Left ventricle myocardium inferior (tissue), 1 donor: ENCODE measurements around the gene PIK3R1. TPM values are rescaled to one million over a fixed set of nuclear protein-coding genes. Genes with fewer than 3 reads are reported as not detected.

Experiments
- DNase-seq: peaks from one replicate; pipeline ENCODE4 v3.0.0-alpha.2; 2020
- H3K27ac ChIP-seq: fragments of 200-600 bp; replicated peaks from 2 replicates; pipeline ENCODE4 v1.8.0; 2021
- H3K27me3 ChIP-seq: fragments of 200-600 bp; 2 replicates; pipeline ENCODE4 v1.8.0; 2021; ENCODE audit warnings: low read depth
- H3K36me3 ChIP-seq: fragments of 200-600 bp; 2 replicates; pipeline ENCODE4 v1.8.0; 2021
- H3K4me1 ChIP-seq: fragments of 200-600 bp; 2 replicates; pipeline ENCODE4 v1.8.0; 2021
- H3K4me3 ChIP-seq: fragments of 200-600 bp; 2 replicates; pipeline ENCODE4 v1.8.0; 2021; ENCODE audit warnings: mild to moderate bottlenecking, moderate library complexity
- H3K9me3 ChIP-seq: fragments of 200-600 bp; replicated peaks from 2 replicates; pipeline ENCODE4 v1.8.0; 2021
- CTCF ChIP-seq: fragments of 200-600 bp; IDR thresholded peaks from 2 replicates; pipeline ENCODE4 v1.8.0; 2021; ENCODE audit warnings: antibody characterized with exemption, mild to moderate bottlenecking, borderline replicate concordance
- intact Hi-C: fragments of 100-400 bp; cut with micrococcal nuclease; formaldehyde crosslinking; loops from one replicate; pipeline ENCODE4 v1.11.0; 2022
- total RNA-seq: library from RNA; stranded (reverse); fragmentation: NEBNext Ultra II Directional; extraction: Animal tissue kit (Norgen Biotek cat#: 25700); gene quantifications from one replicate; pipeline ENCODE4 v1.2.1, GENCODE V29; 2021
- donor health status: DM: no; HTN: yes; CAD: no; lungs with severe emphysema.

The PIK3R1 gene
- total RNA-seq, 1 donor from 2014 or later, result 132 TPM

GRCh38 chr5:68219161-68219816 lies 3.7 kb downstream of the PIK3R1 start:
- Histone ChIP-seq H3K27ac (peak overlapping the region; percentile 99), H3K27me3 (no peaks in the 10 kb centered on the region), H3K4me3 (peak overlapping the region; percentile 97), H3K36me3 (peaks cover 12% of the 10 kb centered on the region), H3K4me1 (peaks cover 96% of the 10 kb centered on the region), H3K9me3 (peaks cover 11% of the 10 kb centered on the region)
- no peak for TF ChIP-seq CTCF
- intact Hi-C loops, result no loop called here
- DNase-seq, result no peak

- H3K9me3 ChIP-seq, result peaks cover 11% of the 10 kb centered on the region
- H3K4me1 ChIP-seq, result peaks cover 96% of the 10 kb centered on the region
- H3K27me3 ChIP-seq, result no peaks in the 10 kb centered on the region
- TF ChIP-seq CTCF, result no peak
- intact Hi-C loops, result no loop called here
- no peak for DNase-seq
- peak overlapping the region; percentile 99 for H3K27ac ChIP-seq
- peak overlapping the region; percentile 97 for H3K4me3 ChIP-seq
- peaks cover 12% of the 10 kb centered on the region for H3K36me3 ChIP-seq
Measured at GRCh38 chr5:68220260-68220659, 4.7 kb downstream of the PIK3R1 start.

DNA sequence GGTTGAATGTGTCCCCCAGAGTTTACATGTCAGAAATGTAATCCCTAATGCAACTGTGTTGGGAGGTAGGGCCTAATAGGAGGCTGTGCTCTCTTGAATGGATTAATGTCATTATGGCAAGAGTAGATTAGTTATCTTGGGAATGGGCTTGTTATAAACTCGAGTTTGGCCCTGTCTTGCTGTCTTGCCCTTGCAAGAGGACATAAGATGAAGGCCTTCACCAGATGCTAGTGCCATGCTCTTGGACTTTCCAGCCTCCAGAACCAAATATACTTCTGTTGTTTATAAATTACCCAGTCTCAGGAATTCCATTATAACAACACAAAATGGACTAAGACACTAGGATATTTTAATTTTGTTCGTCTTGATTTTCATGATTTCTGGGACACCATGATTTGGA lies 5.4 kb downstream of the PIK3R1 start:
- no peaks in the 10 kb centered on the region for H3K27me3 ChIP-seq
- H3K9me3 ChIP-seq, result peaks cover 11% of the 10 kb centered on the region
- peaks cover 12% of the 10 kb centered on the region for H3K36me3 ChIP-seq
- no peak for TF ChIP-seq CTCF
- intact Hi-C loops, result no loop called here
- no peak for DNase-seq
- H3K4me1 ChIP-seq, result peaks cover 98% of the 10 kb centered on the region
- H3K4me3 ChIP-seq, result no peak overlapping the region
- no peak overlapping the region for H3K27ac ChIP-seq

DNA sequence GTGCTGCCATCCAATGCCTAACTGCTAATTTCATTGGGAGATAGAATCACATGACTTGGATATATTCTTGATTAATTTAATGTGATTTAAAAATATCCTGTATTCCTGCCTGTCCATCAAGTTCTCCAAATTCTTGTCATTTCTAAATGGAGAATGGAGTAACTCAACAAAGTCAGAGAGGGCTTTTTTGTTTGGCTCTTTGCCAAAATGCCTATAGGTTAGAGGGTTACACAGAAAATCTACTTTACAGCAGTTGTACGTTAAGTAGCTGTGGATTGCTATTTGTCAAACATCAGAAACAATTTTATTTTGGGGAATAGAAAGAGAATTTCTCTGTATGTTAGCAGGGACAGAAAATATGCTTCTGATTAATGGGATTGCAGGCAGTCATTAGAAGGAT lies 5.9 kb downstream of the PIK3R1 start:
- no peak for TF ChIP-seq CTCF
- intact Hi-C loops, result no loop called here
- H3K4me3 ChIP-seq, result no peak overlapping the region
- peaks cover 11% of the 10 kb centered on the region for H3K9me3 ChIP-seq
- peaks cover 98% of the 10 kb centered on the region for H3K4me1 ChIP-seq
- H3K36me3 ChIP-seq, result peaks cover 16% of the 10 kb centered on the region
- no peak for DNase-seq
- peak overlapping the region; percentile 32 for H3K27ac ChIP-seq
- H3K27me3 ChIP-seq, result no peaks in the 10 kb centered on the region

DNA sequence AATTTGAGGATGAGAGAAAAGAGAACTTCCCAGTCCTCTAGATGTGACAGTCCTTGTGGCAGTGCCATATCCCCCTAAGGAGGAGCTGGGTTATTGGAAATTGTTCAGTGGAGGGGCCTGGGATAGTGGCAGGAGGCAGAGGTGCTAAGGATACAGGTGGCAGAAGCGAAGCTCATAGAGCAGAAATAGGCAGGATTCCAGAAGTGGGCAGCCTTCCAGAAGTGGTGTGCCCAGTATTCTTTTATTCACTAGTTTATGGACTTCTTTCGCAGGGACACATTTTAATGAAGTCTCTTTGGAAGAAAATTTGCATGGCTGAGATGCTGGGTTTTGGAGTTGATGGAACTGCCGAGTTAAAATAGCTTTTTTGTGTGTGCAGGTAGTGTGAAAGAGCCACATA lies 6.8 kb downstream of the PIK3R1 start:
- H3K27ac ChIP-seq, result peak overlapping the region; percentile 32
- TF ChIP-seq CTCF, result no peak
- no peak for DNase-seq

More for the DNA sequence above, 6.8 kb downstream of the PIK3R1 start:
- Histone ChIP-seq H3K9me3 (peaks cover 11% of the 10 kb centered on the region), H3K36me3 (peaks cover 24% of the 10 kb centered on the region), H3K27me3 (no peaks in the 10 kb centered on the region), H3K4me1 (peaks cover 100% of the 10 kb centered on the region), H3K4me3 (peak overlapping the region; percentile 22)
- intact Hi-C loops, result no loop called here
